ENCODE results near the gene PLD5. TPM values are rescaled to one million over a fixed set of nuclear protein-coding genes. Genes with fewer than 3 reads are reported as not detected.

PLD5 gene
- total RNA-seq, 1 experiment from 2014 or later = not detected

- TF ChIP-seq REST (IDR thresholded peaks at IDR 0.05; ENCODE audit: insufficient read depth in 1 of 2, low read depth in 2 of 2, low read length in 1 of 2) (no peak), CTCF (IDR thresholded peaks at IDR 0.05) (no peak), POLR2AphosphoS5 (IDR thresholded peaks at IDR 0.05; ENCODE audit: low read depth, low read length) (no peak), TCF7L2 (IDR thresholded peaks at IDR 0.05; ENCODE audit: low read depth, low read length) (no peak)
- in situ Hi-C loops (cut with HindIII; ENCODE audit: low pct_unique_long_range_greater_than_20kb, low sequenced_read_pairs) = no loop called here
- CTCF ChIA-PET = no interaction called here
These were observed 345.4 kb downstream of the PLD5 start for GRCh38 chr1:242178924-242179708.

GRCh38 chr1:242178436-242178835 lies 346.1 kb downstream of the PLD5 start:
- BruUV-seq (replicated peaks) = no TSS peak
- intact Hi-C loops (cut with micrococcal nuclease; ENCODE audit: unreplicated experiment) = no loop called here

More at GRCh38 chr1:242178924-242179708, 345.4 kb downstream of the PLD5 start:
- POLR2A ChIA-PET = no interaction called here
- DNase-seq (ENCODE audit: low read depth, low spot score) (no peak), ATAC-seq (no peak)
- no TSS peak for BruUV-seq (replicated peaks)
- Histone ChIP-seq H3K9me3 (ENCODE audit: control insufficient read depth, insufficient read depth, low read depth, low read length) (no peaks in the 10 kb centered on the region), H3K36me3 (ENCODE audit: control insufficient read depth, insufficient read depth, low read length) (no peaks in the 10 kb centered on the region), H3K4me3 (ENCODE audit: low read depth in 2 of 2, low read length in 2 of 2) (no peak overlapping the region), H3K27me3 (ENCODE audit: control insufficient read depth, insufficient read depth, low read length) (no peaks in the 10 kb centered on the region), H3K4me1 (ENCODE audit: control insufficient read depth, insufficient read depth, low read length) (no peaks in the 10 kb centered on the region), H3K27ac (ENCODE audit: low read length) (no peak overlapping the region)
- intact Hi-C loops (cut with micrococcal nuclease; ENCODE audit: unreplicated experiment) = no loop called here

More at GRCh38 chr1:242178436-242178835, 346.1 kb downstream of the PLD5 start:
- ATAC-seq = no peak
- POLR2A ChIA-PET = no interaction called here
- in situ Hi-C loops (cut with HindIII; ENCODE audit: low pct_unique_long_range_greater_than_20kb, low sequenced_read_pairs) = no loop called here
- H3K27me3 ChIP-seq (ENCODE audit: control insufficient read depth, insufficient read depth, low read length) = no peaks in the 10 kb centered on the region
- H3K27ac ChIP-seq (ENCODE audit: low read length) = no peak overlapping the region
- H3K4me3 ChIP-seq (ENCODE audit: low read depth in 2 of 2, low read length in 2 of 2) = no peak overlapping the region
- H3K36me3 ChIP-seq (ENCODE audit: control insufficient read depth, insufficient read depth, low read length) = no peaks in the 10 kb centered on the region
- no peaks in the 10 kb centered on the region for H3K9me3 ChIP-seq (ENCODE audit: control insufficient read depth, insufficient read depth, low read depth, low read length)
- no peaks in the 10 kb centered on the region for H3K4me1 ChIP-seq (ENCODE audit: control insufficient read depth, insufficient read depth, low read length)
- DNase-seq (ENCODE audit: low read depth, low spot score) = no peak
- no peak for TF ChIP-seq POLR2AphosphoS5 (IDR thresholded peaks at IDR 0.05; ENCODE audit: low read depth, low read length)
- no peak for TF ChIP-seq REST (IDR thresholded peaks at IDR 0.05; ENCODE audit: insufficient read depth in 1 of 2, low read depth in 2 of 2, low read length in 1 of 2)
- TF ChIP-seq CTCF (IDR thresholded peaks at IDR 0.05) = no peak
- no peak for TF ChIP-seq SIN3A (IDR thresholded peaks at IDR 0.05; ENCODE audit: borderline replicate concordance, insufficient read depth, low read depth, low read length)
- TF ChIP-seq TCF7L2 (IDR thresholded peaks at IDR 0.05; ENCODE audit: low read depth, low read length) = no peak
- CTCF ChIA-PET = no interaction called here

Measured in Panc1 (cell line).